Measurements from ENCODE around the gene CXCL9. TPM values are rescaled to one million over a fixed set of nuclear protein-coding genes. Genes with fewer than 3 reads are reported as not detected.
"Not testable (repeated sequence)": the region's sequence is repeated elsewhere in the genome, so short reads cannot be mapped to it uniquely, and the experiment has no call there.

The CXCL9 gene
- total and polyA plus RNA-seq, 8 donors: 0.25 to 4.3 (median 0.81) TPM; not detected in 2

DNA sequence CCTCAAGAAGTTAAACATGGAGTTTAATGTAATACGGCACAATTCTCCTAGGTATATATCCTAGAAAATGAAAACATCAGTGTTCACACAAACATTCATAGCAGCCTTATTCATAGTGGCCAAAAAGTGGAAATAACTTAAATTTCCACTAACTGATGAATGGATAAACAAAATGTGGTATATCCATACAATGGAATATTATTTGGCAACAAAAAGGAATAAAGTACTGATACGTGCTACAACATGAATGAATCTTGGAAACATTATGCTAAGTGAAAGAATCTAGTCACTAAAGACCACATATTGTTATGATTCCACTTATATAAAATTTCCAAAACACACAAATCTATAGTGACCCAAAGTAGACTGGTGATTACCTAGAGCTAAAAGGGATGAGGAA lies 31.1 kb downstream of the CXCL9 start:
- no peak overlapping the region for H3K27ac ChIP-seq
- peaks cover 65 to 100% (median 99%) of the 10 kb centered on the region in 4 donors for H3K36me3 ChIP-seq
- no peaks in the 10 kb centered on the region for H3K27me3 ChIP-seq
- no peak overlapping the region for H3K4me3 ChIP-seq
- no peaks in the 10 kb centered on the region for H3K4me1 ChIP-seq
- 92 to 99% (median 98%) methylated on average over 2 of the region's 2 CpGs for WGBS, 5 donors
- TF ChIP-seq POLR2AphosphoS5 (IDR thresholded peaks at IDR 0.05): no peak
- no peaks in the 10 kb centered on the region for H3K9me3 ChIP-seq
- intact Hi-C loops (cut with DNase I; ENCODE audit: low total_unique reads): no loop called here
- no peak for DNase-seq

DNA sequence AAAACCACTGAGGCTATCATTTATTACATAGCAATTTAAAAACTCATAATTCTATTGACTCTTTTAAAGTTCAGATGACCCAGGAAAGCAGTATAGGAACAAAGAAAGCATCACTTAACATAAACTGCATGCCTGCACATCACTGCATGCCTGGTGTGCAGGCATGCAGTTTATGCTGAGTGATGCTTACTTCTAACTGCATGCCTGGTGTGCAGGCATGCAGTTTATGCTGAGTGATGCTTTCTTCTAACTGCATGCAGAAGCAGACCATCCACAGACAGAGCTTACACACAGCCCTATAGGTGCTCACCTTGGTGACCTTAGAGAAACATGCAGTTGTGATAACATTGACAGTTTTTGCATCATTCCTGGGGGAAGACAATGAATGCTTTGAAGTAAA lies 33.5 kb downstream of the CXCL9 start:
- DNase-seq: no peak
- Histone ChIP-seq H3K9me3 (no peaks in the 10 kb centered on the region), H3K36me3 (peaks cover 79 to 100% (median 100%) of the 10 kb centered on the region in 4 donors), H3K27me3 (no peaks in the 10 kb centered on the region), H3K27ac (no peak overlapping the region), H3K4me3 (no peak overlapping the region), H3K4me1 (no peaks in the 10 kb centered on the region)
- TF ChIP-seq, protein P1, sequence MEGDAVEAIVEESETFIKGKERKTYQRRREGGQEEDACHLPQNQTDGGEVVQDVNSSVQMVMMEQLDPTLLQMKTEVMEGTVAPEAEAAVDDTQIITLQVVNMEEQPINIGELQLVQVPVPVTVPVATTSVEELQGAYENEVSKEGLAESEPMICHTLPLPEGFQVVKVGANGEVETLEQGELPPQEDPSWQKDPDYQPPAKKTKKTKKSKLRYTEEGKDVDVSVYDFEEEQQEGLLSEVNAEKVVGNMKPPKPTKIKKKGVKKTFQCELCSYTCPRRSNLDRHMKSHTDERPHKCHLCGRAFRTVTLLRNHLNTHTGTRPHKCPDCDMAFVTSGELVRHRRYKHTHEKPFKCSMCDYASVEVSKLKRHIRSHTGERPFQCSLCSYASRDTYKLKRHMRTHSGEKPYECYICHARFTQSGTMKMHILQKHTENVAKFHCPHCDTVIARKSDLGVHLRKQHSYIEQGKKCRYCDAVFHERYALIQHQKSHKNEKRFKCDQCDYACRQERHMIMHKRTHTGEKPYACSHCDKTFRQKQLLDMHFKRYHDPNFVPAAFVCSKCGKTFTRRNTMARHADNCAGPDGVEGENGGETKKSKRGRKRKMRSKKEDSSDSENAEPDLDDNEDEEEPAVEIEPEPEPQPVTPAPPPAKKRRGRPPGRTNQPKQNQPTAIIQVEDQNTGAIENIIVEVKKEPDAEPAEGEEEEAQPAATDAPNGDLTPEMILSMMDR (IDR thresholded peaks at IDR 0.05): no peak
- TF ChIP-seq EP300 (IDR thresholded peaks at IDR 0.05) (no peak), POLR2AphosphoS5 (IDR thresholded peaks at IDR 0.05) (no peak), POLR2A (IDR thresholded peaks at IDR 0.05) (no peak)
- intact Hi-C loops (cut with DNase I; ENCODE audit: low total_unique reads): no loop called here

DNA sequence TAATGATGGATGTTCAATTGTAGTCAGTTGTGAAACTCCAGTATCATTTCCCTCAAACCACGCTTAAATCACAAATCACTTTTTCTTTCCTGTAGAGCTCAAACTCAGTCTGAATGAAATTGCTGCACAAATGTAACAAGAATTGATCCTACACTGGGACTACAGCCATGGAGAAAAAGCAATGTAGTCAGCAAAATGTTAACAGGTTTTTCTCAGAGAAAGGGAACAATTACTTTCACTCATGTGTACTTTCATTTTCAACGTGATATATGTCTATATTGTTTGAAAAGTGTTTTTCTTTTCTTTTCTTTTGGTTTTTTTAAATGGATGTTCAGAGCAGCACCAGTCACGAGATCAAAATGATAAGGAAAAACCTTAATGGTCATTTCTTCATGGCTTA lies 39.2 kb downstream of the CXCL9 start:
- Histone ChIP-seq H3K9me3 (no peaks in the 10 kb centered on the region), H3K27ac (no peak overlapping the region), H3K27me3 (no peaks in the 10 kb centered on the region), H3K36me3 (peaks cover 87 to 100% (median 100%) of the 10 kb centered on the region in 4 donors), H3K4me3 (no peak overlapping the region), H3K4me1 (no peaks in the 10 kb centered on the region)
- no peak for DNase-seq
- 80 to 89% (median 84%) methylated on average over 3 of the region's 3 CpGs for WGBS, 5 donors
- intact Hi-C loops (cut with DNase I; ENCODE audit: low total_unique reads): no loop called here
- TF ChIP-seq, protein P1 (IDR thresholded peaks at IDR 0.05): no peak
- TF ChIP-seq EP300 (IDR thresholded peaks at IDR 0.05): no peak
- TF ChIP-seq POLR2A (IDR thresholded peaks at IDR 0.05): no peak
- no peak for TF ChIP-seq POLR2AphosphoS5 (IDR thresholded peaks at IDR 0.05)

DNA sequence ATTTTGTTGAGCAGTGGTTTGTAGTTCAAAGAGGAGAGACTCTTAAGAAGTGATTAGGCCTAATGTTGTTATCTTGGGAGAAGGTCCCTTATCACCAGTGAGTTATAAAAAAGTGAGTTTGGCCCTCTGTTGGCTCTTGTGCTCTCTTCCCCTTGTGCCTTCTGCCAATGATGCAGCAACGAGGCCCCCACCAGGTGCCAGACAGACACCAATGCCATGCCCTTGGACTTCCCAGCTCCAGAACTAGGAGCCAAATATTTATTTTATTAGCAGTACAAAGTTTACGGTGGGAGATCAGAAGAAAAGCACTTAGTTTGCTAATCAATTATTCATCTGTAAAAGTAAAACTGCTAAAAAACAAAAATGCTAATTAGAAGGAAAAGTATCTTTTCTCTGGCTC lies 43.8 kb downstream of the CXCL9 start:
- H3K9me3 ChIP-seq: no peaks in the 10 kb centered on the region
- H3K27ac ChIP-seq: no peak overlapping the region
- 45 to 50% (median 46%) methylated on average over 2 of the region's 2 CpGs for WGBS, 5 donors
- TF ChIP-seq, protein P1 (IDR thresholded peaks at IDR 0.05): no peak
- TF ChIP-seq EP300 (IDR thresholded peaks at IDR 0.05): no peak
- no peak for TF ChIP-seq POLR2A (IDR thresholded peaks at IDR 0.05)
- no peak for TF ChIP-seq POLR2AphosphoS5 (IDR thresholded peaks at IDR 0.05)
- no peaks in the 10 kb centered on the region for H3K27me3 ChIP-seq
- H3K4me1 ChIP-seq: no peaks in the 10 kb centered on the region
- intact Hi-C loops (cut with DNase I; ENCODE audit: low total_unique reads): no loop called here
- DNase-seq: no peak
- H3K4me3 ChIP-seq: no peak overlapping the region
- peaks cover 75 to 100% (median 100%) of the 10 kb centered on the region in 4 donors for H3K36me3 ChIP-seq

DNA sequence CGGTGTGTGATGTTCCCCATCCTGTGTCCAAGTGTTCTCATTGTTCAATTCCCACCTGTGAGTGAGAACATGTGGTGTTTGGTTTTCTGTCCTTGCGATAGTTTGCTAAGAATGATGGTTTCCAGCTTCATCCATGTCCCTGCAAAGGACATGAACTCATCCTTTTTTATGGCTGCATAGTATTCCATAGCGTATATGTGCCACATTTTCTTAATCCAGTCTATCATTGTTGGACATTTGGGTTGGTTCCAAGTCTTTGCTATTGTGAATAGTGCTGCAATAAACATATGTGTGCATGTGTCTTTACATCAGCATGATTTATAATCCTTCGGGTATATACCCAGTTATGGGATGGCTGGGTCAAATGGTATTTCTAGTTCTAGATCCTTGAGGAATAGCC lies 45.2 kb downstream of the CXCL9 start:
- H3K27ac ChIP-seq; DNase-seq; H3K4me3 ChIP-seq; H3K4me1 ChIP-seq; intact Hi-C loops (cut with DNase I; ENCODE audit: low total_unique reads); H3K9me3 ChIP-seq; H3K27me3 ChIP-seq: not testable (repeated sequence)
- WGBS, 5 donors: 85 to 99% (median 93%) methylated on average over 3 to 4 of the region's 4 CpGs
- peaks cover 73 to 100% (median 100%) of the 10 kb centered on the region in 4 donors for H3K36me3 ChIP-seq

DNA sequence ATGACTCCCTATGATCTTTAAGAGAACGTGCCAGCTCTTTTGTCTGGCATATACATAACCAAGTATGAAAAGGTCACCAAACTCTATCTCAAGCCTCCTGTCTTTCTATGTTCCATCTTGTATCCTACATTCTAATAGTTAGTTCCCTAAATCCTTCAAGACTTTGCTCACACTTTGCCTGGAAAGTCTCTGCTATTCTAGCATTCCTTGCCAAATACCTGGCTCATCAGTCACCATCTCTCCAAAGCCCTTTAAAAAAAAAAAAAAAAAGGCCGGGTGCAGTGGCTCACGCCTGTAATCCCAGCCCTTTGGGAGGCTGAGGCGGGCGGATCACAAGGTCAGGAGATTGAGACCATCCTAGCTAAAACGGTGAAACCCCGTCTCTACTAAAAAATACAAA lies 48.8 kb downstream of the CXCL9 start:
- H3K27me3 ChIP-seq; intact Hi-C loops (cut with DNase I; ENCODE audit: low total_unique reads); H3K9me3 ChIP-seq; H3K4me3 ChIP-seq; DNase-seq; H3K4me1 ChIP-seq; H3K27ac ChIP-seq: not testable (repeated sequence)
- H3K36me3 ChIP-seq: peaks cover 71 to 100% (median 100%) of the 10 kb centered on the region in 4 donors
- 93 to 99% (median 94%) methylated on average over 4 to 7 of the region's 7 CpGs for WGBS, 5 donors

DNA sequence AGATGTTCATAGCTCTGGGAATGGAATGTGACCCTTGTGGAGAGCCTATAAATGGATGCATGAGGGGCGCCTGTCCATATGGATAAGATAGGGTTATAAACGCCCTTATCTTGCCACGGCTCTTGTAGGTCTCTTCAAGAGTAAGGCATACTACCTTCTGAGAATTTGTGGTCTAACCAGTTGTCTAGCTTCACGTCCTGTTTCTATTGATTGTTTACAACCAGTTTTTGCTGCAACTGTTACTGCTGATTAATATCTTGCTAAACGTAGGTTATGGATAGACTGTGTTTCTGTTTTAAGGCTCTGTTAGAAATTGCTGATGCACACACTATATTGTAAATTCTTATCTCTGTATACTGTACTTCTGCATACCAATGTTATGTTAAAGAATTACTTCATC lies 52.5 kb downstream of the CXCL9 start:
- DNase-seq; intact Hi-C loops (cut with DNase I; ENCODE audit: low total_unique reads); H3K4me3 ChIP-seq; H3K9me3 ChIP-seq; H3K27ac ChIP-seq; H3K4me1 ChIP-seq; H3K27me3 ChIP-seq: not testable (repeated sequence)
- peaks cover 67 to 100% (median 99%) of the 10 kb centered on the region in 4 donors for H3K36me3 ChIP-seq
- WGBS, 5 donors: 73 to 80% (median 75%) methylated on average over 5 of the region's 5 CpGs

Data from stomach (tissue), 9 donors.